Measurements from ENCODE around the gene ARHGAP5.

ARHGAP5 gene

GRCh38 chr14:32099473-32099872 lies 22.4 kb downstream of the ARHGAP5 start:
- TF ChIP-seq CTCF (IDR thresholded peaks at IDR 0.05; ENCODE audit: extremely low read depth, missing control alignments): no peak
- no peak for DNase-seq (ENCODE audit: low spot score)

GRCh38 chr14:32100175-32100574 lies 23.1 kb downstream of the ARHGAP5 start:
- no peak for DNase-seq (ENCODE audit: low spot score)

GRCh38 chr14:32102152-32102787 lies 25.2 kb downstream of the ARHGAP5 start:
- no peak for TF ChIP-seq CTCF (IDR thresholded peaks at IDR 0.05; ENCODE audit: extremely low read depth, missing control alignments)
- no peak for DNase-seq (ENCODE audit: low spot score)

More at GRCh38 chr14:32100175-32100574, 23.1 kb downstream of the ARHGAP5 start:
- TF ChIP-seq CTCF (IDR thresholded peaks at IDR 0.05; ENCODE audit: extremely low read depth, missing control alignments): no peak

GRCh38 chr14:32102968-32103367 lies 25.9 kb downstream of the ARHGAP5 start:
- no peak for DNase-seq (ENCODE audit: low spot score)
- TF ChIP-seq CTCF (IDR thresholded peaks at IDR 0.05; ENCODE audit: extremely low read depth, missing control alignments): no peak

GRCh38 chr14:32104308-32104707 lies 27.2 kb downstream of the ARHGAP5 start:
- no peak for TF ChIP-seq CTCF (IDR thresholded peaks at IDR 0.05; ENCODE audit: extremely low read depth, missing control alignments)
- no peak for DNase-seq (ENCODE audit: low spot score)

- DNase-seq (ENCODE audit: low spot score): no peak
- no peak for TF ChIP-seq CTCF (IDR thresholded peaks at IDR 0.05; ENCODE audit: extremely low read depth, missing control alignments)
Observed at GRCh38 chr14:32104803-32105202, 27.7 kb downstream of the ARHGAP5 start.

GRCh38 chr14:32109676-32110547 lies 32.8 kb downstream of the ARHGAP5 start:
- no peak for TF ChIP-seq CTCF (IDR thresholded peaks at IDR 0.05; ENCODE audit: extremely low read depth, missing control alignments)
- DNase-seq (ENCODE audit: low spot score): no peak

All from GM20000 (cell line).